ENCODE measurements around the gene AKAP6. TPM values are rescaled to one million over a fixed set of nuclear protein-coding genes. Genes with fewer than 3 reads are reported as not detected.

Gene AKAP6
- total and polyA plus RNA-seq, 10 of the 15 experiments (the other 5 are each of a cell fraction or from before 2014, with no cell fraction given) = 0.35 to 5.9 (median 2.2) TPM

GRCh38 chr14:32841698-32842097 lies 512.6 kb downstream of the AKAP6 start:
- RAD21 ChIA-PET (ENCODE audit: unreplicated experiment) = no interaction called here
- Histone ChIP-seq H3K4me3 (no peak overlapping the region), H4K20me1 (ENCODE audit: control insufficient read depth, insufficient read depth) (no peaks in the 10 kb centered on the region), H3K79me2 (ENCODE audit: control insufficient read depth, insufficient read depth, low read length) (no peaks in the 10 kb centered on the region), H3K27ac (ENCODE audit: control insufficient read depth, insufficient read depth) (no peak overlapping the region), H3K4me1 (ENCODE audit: control insufficient read depth, insufficient read depth, low read length) (no peaks in the 10 kb centered on the region), H3K9ac (ENCODE audit: control insufficient read depth, insufficient read depth, low read length) (no peak overlapping the region), H3K27me3 (replicated peaks in 1 of 2; ENCODE audit: control insufficient read depth in 2 of 2, insufficient read depth in 2 of 2, low read length in 1 of 2) (no peaks in the 10 kb centered on the region; a peak in 1 of 4 replicates), H3K4me2 (ENCODE audit: control insufficient read depth, insufficient read depth) (no peak overlapping the region), H3K36me3 (ENCODE audit: control insufficient read depth in 2 of 2, insufficient read depth in 2 of 2, low read length in 1 of 2) (no peaks in the 10 kb centered on the region), H2AFZ (ENCODE audit: control insufficient read depth, low read depth, low read length) (no peak overlapping the region), H3K9me3 (replicated peaks; ENCODE audit: control insufficient read depth, insufficient read depth, low read length) (no peaks in the 10 kb centered on the region)
- in situ Hi-C loops (cut with MboI) = no loop called here
- intact Hi-C loops (cut with micrococcal nuclease; ENCODE audit: unreplicated experiment) = no loop called here
- TF ChIP-seq FOXK2 (IDR thresholded peaks at IDR 0.05) (no peak), RFX5 (IDR thresholded peaks at IDR 0.05; ENCODE audit: low read depth, low read length) (no peak), MEF2B (IDR thresholded peaks at IDR 0.05; ENCODE audit: partially characterized antibody, poor library complexity, severe bottlenecking) (no peak), EZH2 (IDR thresholded peaks at IDR 0.05; ENCODE audit: borderline replicate concordance, control insufficient read depth, low read depth, low read length) (no peak), TCF3 (IDR thresholded peaks at IDR 0.05; ENCODE audit: borderline replicate concordance, insufficient read depth, low read depth, low read length) (no peak), KLF5 (IDR thresholded peaks at IDR 0.05; ENCODE audit: partially characterized antibody) (no peak), YBX1 (IDR thresholded peaks at IDR 0.05) (no peak), NFXL1 (IDR thresholded peaks at IDR 0.05; ENCODE audit: borderline replicate concordance) (no peak), PRDM15 (CRISPR knock-in tag; IDR thresholded peaks at IDR 0.05) (no peak), CEBPB (IDR thresholded peaks at IDR 0.05; ENCODE audit: borderline replicate concordance in 1 of 2, low read depth in 2 of 2, low read length in 2 of 2) (no peak), CUX1 (IDR thresholded peaks at IDR 0.05; ENCODE audit: insufficient replicate concordance, low read depth, low read length) (no peak), IRF5 (IDR thresholded peaks at IDR 0.05; ENCODE audit: borderline replicate concordance) (no peak), NR2F1 (conservative IDR thresholded peaks at IDR 0.05) (no peak), EGR1 (IDR thresholded peaks at IDR 0.05; ENCODE audit: borderline replicate concordance in 1 of 2, low read depth in 2 of 2, low read length in 2 of 2) (no peak), NFYA (IDR thresholded peaks at IDR 0.05; ENCODE audit: borderline replicate concordance, low read depth, low read length) (no peak)
- DNase-seq (ENCODE audit: low read depth, low spot score) = no peak
- BruUV-seq (replicated peaks) = no TSS peak
- SMC1A ChIA-PET (ENCODE audit: uncharacterized antibody, unreplicated experiment) = no interaction called here
- no peak for ATAC-seq
- FAIRE-seq = no peak
- CTCF ChIA-PET = no interaction called here
- POLR2A ChIA-PET = no interaction called here
